Mucosa of descending colon (tissue), 3 donors: ENCODE results near the gene FTO. TPM values are rescaled to one million over a fixed set of nuclear protein-coding genes. Genes with fewer than 3 reads are reported as not detected.

Source experiments
- ATAC-seq: fragments of 200-7000 bp; cut with Tn5 transposase; one replicate; pipeline ENCODE4 v1.9.1; 2020; ENCODE audit warnings: mild to moderate bottlenecking, moderate library complexity
- DNase-seq, 3 donors: peaks; one replicate each; pipeline ENCODE4 v3.0.0-alpha.2; 2020
- H3K36me3 ChIP-seq: fragments of 200-600 bp; one replicate; pipeline ENCODE4 v1.8.0; 2021; ENCODE audit warnings: low read depth, mild to moderate bottlenecking
- H3K4me1 ChIP-seq: fragments of 200-600 bp; one replicate; pipeline ENCODE4 v1.8.0; 2021; ENCODE audit warnings: low read depth, mild to moderate bottlenecking
- H3K4me3 ChIP-seq: fragments of 200-600 bp; one replicate; pipeline ENCODE4 v1.8.0; 2021; ENCODE audit warnings: mild to moderate bottlenecking
- H3K9me3 ChIP-seq: fragments of 200-600 bp; one replicate; pipeline ENCODE4 v1.8.0; 2021; ENCODE audit warnings: mild to moderate bottlenecking
- intact Hi-C, 2 donors: fragments of 100-400 bp; cut with DNase I in 1 of 2; cut with micrococcal nuclease in 1 of 2; formaldehyde crosslinking; loops; one replicate each; pipeline versions ENCODE4 v1.11.0 to v1.11.1; 2022; cut with DNase I, micrococcal nuclease
- total RNA-seq, 3 donors: library from RNA; stranded (reverse); fragmentation: NEBNext Ultra II Directional in 2 of 3; extraction: Animal tissue kit (Norgen Biotek cat#: 25700) in 2 of 3; gene quantifications; one replicate each; pipeline versions ENCODE4 v1.2.1 to v1.2.4, GENCODE V29; 2021 to 2023
- TF ChIP-seq, protein P1 (sequence below): fragments of 200-600 bp; IDR thresholded peaks from one replicate; pipeline ENCODE4 v1.8.0; 2022; ENCODE audit warnings: antibody characterized with exemption, mild to moderate bottlenecking
- donor health status: DM: no; HTN: no; CAD: no; lungs with moderate emphysema.
- donor health status: DM: no; HTN: no; CAD: no.
- donor health status: DM: no; HTN: yes; CAD: no.

The FTO gene
- total RNA-seq, 3 donors from 2014 or later, result 38.0 to 81.7 (median 39.1) TPM

DNA sequence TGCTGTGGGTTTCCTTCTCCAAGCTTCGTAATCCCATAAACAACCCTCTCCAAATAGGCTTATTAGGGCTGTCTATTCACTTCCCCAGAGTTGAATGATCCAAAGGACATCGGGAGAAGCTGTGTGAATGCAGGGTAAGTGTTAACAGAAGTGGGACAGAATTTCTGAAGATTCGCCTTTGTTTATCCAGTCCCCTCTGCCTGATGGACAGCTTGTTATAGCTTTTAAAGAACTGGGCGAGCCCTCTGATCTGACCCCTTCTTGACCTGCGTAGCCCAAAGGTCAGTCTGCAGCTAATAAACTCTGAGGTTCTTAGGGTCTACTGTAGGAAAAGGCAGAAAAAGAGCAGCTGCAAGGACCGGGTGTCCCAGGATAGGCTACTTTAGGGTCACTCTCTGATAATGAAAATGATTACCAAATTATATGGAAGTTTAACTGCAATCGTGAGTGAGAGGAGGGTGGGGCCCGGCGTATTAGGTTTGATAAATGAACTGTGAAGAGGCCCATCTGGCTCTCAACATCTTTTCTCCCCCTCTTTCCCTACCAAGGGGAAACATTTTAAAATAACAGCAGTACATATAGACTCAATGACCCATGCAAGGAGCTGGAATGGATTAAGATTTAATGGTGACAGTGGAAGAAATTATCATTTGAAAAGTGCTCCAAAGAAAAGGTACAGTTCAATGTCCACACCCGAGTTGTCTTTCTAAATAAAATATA lies 233.4 kb downstream of the FTO start:
- TF ChIP-seq, protein P1, sequence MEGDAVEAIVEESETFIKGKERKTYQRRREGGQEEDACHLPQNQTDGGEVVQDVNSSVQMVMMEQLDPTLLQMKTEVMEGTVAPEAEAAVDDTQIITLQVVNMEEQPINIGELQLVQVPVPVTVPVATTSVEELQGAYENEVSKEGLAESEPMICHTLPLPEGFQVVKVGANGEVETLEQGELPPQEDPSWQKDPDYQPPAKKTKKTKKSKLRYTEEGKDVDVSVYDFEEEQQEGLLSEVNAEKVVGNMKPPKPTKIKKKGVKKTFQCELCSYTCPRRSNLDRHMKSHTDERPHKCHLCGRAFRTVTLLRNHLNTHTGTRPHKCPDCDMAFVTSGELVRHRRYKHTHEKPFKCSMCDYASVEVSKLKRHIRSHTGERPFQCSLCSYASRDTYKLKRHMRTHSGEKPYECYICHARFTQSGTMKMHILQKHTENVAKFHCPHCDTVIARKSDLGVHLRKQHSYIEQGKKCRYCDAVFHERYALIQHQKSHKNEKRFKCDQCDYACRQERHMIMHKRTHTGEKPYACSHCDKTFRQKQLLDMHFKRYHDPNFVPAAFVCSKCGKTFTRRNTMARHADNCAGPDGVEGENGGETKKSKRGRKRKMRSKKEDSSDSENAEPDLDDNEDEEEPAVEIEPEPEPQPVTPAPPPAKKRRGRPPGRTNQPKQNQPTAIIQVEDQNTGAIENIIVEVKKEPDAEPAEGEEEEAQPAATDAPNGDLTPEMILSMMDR, result no peak
- no peak for DNase-seq
- intact Hi-C loops, result no loop called here

DNA sequence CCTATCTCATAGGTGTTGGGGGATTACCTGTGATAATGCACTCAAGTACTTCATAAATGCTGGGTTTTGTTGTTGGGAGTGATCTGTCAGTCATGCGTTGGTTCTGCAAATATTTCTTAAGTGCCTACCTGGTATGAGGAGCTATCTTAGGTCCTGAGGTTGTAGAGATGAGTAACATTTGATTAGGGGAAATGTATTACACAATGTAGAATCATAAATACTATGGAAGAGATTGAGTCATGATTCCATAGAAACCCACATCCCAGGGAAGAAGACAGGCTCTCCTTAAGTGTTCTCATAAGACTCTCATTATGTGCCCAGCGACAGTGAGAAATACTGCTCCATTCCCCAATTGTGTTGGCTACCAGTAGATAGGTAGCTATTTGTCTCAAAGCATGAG lies 240.1 kb downstream of the FTO start:
- Histone ChIP-seq H3K9me3 (no peaks in the 10 kb centered on the region), H3K4me3 (no peak overlapping the region), H3K4me1 (no peaks in the 10 kb centered on the region), H3K36me3 (no peaks in the 10 kb centered on the region)
- TF ChIP-seq, protein P1, result no peak
- ATAC-seq, result no peak
- intact Hi-C loops, result no loop called here
- DNase-seq, result no peak

More for the DNA sequence above, 233.4 kb downstream of the FTO start:
- H3K9me3 ChIP-seq, result no peaks in the 10 kb centered on the region
- no peak overlapping the region for H3K4me3 ChIP-seq
- no peak for ATAC-seq
- H3K4me1 ChIP-seq, result no peaks in the 10 kb centered on the region
- H3K36me3 ChIP-seq, result no peaks in the 10 kb centered on the region

GRCh38 chr16:53945996-53946395 lies 242.0 kb downstream of the FTO start:
- Histone ChIP-seq H3K4me3 (no peak overlapping the region), H3K4me1 (no peaks in the 10 kb centered on the region), H3K9me3 (no peaks in the 10 kb centered on the region), H3K36me3 (no peaks in the 10 kb centered on the region)
- peak in 1 of 3 donors; percentile 30 for DNase-seq
- TF ChIP-seq, protein P1, result peak; percentile 38
- intact Hi-C loops, result no loop called here
- peak; percentile 80 for ATAC-seq

DNA sequence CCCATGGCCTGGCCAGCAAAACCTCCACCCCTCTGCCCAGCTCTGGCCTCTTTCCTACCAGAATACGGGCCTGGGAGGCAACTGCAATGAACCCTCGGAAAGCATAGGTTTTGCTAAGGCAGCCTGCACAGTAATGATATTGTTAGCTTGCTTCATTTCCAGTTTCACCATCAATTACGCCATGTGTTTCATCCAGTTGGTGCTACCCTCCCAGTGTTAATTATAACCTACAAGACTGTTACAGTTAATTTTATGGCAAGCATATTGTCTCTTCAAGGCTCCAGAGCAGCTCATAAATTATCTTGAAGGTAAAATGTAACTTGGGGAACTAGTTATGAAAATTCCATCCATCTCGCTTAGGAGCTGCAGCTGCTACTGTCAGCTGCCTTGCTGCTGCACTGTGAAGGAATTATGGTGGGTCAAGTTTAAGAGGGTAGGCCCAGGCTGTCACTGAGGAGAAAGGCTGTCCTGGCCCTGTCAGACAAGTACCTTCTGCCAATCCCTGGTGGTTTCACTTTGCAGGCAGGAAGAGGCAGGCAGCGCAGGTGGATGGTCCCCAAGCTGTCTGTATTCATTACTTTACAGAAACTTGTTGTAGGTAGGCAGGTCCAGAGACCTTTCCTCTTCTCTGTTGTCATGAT lies 242.9 kb downstream of the FTO start:
- TF ChIP-seq, protein P1, result no peak
- Histone ChIP-seq H3K36me3 (no peaks in the 10 kb centered on the region), H3K4me1 (peaks cover 4% of the 10 kb centered on the region), H3K4me3 (no peak overlapping the region), H3K9me3 (no peaks in the 10 kb centered on the region)
- DNase-seq, result peak in 2 of 3 donors; percentile 13 to 36
- intact Hi-C loops, result no loop called here
- ATAC-seq, result peak; percentile 72

GRCh38 chr16:53947642-53948041 lies 243.7 kb downstream of the FTO start:
- DNase-seq (no peak), ATAC-seq (no peak)
- H3K9me3 ChIP-seq, result no peaks in the 10 kb centered on the region
- peaks cover 7% of the 10 kb centered on the region for H3K4me1 ChIP-seq
- no peaks in the 10 kb centered on the region for H3K36me3 ChIP-seq
- TF ChIP-seq, protein P1, result no peak
- intact Hi-C loops, result no loop called here
- H3K4me3 ChIP-seq, result peak overlapping the region; percentile 1
